ENCODE results near the gene PZP. TPM values are rescaled to one million over a fixed set of nuclear protein-coding genes. Genes with fewer than 3 reads are reported as not detected.

Gene PZP
- total and polyA plus RNA-seq, 2 of the 13 experiments (the other 11 are each of a cell fraction or from before 2014, with no cell fraction given): 0.07 to 0.89 TPM

DNA sequence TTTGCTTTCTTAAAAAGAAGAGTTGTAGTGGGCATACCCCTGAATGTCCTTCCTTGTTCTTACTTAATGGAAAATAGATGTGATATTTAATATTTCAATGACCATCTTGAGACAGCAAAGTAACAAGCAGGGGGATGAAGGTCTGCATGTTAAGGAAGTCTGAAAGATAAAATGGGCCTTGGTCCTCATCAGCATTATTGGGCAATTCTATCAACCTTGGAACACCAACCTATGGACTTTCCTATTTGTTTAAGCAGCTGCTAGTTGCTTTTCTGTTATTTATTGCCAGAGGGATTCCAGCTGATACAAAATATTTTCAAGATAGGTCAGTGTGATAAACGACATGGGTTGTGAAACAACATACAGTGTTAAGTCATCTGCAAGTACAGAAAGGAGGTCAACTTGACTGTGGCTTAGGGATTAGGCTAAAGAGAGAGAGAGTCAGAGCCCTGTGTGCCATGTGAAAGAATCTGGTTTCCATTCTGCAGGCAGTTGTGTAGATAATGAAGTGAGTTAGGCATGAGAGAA lies 76.1 kb downstream of the PZP start (continued):
- peak; percentile 76 for TF ChIP-seq GFI1 (CRISPR knock-in tag; IDR thresholded peaks at IDR 0.05; ENCODE audit: borderline replicate concordance)
- no peak for TF ChIP-seq GTF2F1 (IDR thresholded peaks at IDR 0.05; ENCODE audit: low read length)
- 0 out of 2 replicates have a peak, but pooled peaks have one; percentile 82 for TF ChIP-seq ZNF431 (CRISPR knock-in tag; IDR thresholded peaks at IDR 0.05; ENCODE audit: borderline replicate concordance, low read depth)
- TF ChIP-seq, protein P1, sequence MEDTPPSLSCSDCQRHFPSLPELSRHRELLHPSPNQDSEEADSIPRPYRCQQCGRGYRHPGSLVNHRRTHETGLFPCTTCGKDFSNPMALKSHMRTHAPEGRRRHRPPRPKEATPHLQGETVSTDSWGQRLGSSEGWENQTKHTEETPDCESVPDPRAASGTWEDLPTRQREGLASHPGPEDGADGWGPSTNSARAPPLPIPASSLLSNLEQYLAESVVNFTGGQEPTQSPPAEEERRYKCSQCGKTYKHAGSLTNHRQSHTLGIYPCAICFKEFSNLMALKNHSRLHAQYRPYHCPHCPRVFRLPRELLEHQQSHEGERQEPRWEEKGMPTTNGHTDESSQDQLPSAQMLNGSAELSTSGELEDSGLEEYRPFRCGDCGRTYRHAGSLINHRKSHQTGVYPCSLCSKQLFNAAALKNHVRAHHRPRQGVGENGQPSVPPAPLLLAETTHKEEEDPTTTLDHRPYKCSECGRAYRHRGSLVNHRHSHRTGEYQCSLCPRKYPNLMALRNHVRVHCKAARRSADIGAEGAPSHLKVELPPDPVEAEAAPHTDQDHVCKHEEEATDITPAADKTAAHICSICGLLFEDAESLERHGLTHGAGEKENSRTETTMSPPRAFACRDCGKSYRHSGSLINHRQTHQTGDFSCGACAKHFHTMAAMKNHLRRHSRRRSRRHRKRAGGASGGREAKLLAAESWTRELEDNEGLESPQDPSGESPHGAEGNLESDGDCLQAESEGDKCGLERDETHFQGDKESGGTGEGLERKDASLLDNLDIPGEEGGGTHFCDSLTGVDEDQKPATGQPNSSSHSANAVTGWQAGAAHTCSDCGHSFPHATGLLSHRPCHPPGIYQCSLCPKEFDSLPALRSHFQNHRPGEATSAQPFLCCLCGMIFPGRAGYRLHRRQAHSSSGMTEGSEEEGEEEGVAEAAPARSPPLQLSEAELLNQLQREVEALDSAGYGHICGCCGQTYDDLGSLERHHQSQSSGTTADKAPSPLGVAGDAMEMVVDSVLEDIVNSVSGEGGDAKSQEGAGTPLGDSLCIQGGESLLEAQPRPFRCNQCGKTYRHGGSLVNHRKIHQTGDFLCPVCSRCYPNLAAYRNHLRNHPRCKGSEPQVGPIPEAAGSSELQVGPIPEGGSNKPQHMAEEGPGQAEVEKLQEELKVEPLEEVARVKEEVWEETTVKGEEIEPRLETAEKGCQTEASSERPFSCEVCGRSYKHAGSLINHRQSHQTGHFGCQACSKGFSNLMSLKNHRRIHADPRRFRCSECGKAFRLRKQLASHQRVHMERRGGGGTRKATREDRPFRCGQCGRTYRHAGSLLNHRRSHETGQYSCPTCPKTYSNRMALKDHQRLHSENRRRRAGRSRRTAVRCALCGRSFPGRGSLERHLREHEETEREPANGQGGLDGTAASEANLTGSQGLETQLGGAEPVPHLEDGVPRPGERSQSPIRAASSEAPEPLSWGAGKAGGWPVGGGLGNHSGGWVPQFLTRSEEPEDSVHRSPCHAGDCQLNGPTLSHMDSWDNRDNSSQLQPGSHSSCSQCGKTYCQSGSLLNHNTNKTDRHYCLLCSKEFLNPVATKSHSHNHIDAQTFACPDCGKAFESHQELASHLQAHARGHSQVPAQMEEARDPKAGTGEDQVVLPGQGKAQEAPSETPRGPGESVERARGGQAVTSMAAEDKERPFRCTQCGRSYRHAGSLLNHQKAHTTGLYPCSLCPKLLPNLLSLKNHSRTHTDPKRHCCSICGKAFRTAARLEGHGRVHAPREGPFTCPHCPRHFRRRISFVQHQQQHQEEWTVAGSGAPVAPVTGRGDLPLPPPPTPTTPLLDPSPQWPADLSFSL (CRISPR knock-in tag; IDR thresholded peaks at IDR 0.05): peak; percentile 81; the same call in 1 of the 2 replicates
- TF ChIP-seq, protein P2, sequence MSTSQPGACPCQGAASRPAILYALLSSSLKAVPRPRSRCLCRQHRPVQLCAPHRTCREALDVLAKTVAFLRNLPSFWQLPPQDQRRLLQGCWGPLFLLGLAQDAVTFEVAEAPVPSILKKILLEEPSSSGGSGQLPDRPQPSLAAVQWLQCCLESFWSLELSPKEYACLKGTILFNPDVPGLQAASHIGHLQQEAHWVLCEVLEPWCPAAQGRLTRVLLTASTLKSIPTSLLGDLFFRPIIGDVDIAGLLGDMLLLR (CRISPR knock-in tag; IDR thresholded peaks at IDR 0.05): no peak
- TF ChIP-seq, protein P3, sequence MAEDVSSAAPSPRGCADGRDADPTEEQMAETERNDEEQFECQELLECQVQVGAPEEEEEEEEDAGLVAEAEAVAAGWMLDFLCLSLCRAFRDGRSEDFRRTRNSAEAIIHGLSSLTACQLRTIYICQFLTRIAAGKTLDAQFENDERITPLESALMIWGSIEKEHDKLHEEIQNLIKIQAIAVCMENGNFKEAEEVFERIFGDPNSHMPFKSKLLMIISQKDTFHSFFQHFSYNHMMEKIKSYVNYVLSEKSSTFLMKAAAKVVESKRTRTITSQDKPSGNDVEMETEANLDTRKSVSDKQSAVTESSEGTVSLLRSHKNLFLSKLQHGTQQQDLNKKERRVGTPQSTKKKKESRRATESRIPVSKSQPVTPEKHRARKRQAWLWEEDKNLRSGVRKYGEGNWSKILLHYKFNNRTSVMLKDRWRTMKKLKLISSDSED (CRISPR knock-in tag; IDR thresholded peaks at IDR 0.05): no peak
- TF ChIP-seq SALL1 (CRISPR knock-in tag; IDR thresholded peaks at IDR 0.05): peak; percentile 95
- TF ChIP-seq ZNF883 (CRISPR knock-in tag; IDR thresholded peaks at IDR 0.05; ENCODE audit: not compliant biosample characterization): no peak
- peak; percentile 78; the same call in 1 of the 2 replicates for TF ChIP-seq RFXANK (CRISPR knock-in tag; IDR thresholded peaks at IDR 0.05)
- TF ChIP-seq, protein P4, sequence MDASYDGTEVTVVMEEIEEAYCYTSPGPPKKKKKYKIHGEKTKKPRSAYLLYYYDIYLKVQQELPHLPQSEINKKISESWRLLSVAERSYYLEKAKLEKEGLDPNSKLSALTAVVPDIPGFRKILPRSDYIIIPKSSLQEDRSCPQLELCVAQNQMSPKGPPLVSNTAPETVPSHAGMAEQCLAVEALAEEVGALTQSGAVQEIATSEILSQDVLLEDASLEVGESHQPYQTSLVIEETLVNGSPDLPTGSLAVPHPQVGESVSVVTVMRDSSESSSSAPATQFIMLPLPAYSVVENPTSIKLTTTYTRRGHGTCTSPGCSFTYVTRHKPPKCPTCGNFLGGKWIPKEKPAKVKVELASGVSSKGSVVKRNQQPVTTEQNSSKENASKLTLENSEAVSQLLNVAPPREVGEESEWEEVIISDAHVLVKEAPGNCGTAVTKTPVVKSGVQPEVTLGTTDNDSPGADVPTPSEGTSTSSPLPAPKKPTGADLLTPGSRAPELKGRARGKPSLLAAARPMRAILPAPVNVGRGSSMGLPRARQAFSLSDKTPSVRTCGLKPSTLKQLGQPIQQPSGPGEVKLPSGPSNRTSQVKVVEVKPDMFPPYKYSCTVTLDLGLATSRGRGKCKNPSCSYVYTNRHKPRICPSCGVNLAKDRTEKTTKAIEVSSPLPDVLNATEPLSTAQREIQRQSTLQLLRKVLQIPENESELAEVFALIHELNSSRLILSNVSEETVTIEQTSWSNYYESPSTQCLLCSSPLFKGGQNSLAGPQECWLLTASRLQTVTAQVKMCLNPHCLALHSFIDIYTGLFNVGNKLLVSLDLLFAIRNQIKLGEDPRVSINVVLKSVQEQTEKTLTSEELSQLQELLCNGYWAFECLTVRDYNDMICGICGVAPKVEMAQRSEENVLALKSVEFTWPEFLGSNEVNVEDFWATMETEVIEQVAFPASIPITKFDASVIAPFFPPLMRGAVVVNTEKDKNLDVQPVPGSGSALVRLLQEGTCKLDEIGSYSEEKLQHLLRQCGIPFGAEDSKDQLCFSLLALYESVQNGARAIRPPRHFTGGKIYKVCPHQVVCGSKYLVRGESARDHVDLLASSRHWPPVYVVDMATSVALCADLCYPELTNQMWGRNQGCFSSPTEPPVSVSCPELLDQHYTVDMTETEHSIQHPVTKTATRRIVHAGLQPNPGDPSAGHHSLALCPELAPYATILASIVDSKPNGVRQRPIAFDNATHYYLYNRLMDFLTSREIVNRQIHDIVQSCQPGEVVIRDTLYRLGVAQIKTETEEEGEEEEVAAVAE (CRISPR knock-in tag; IDR thresholded peaks at IDR 0.05; ENCODE audit: borderline replicate concordance): peak; percentile 82; the same call in 1 of the 2 replicates
- TF ChIP-seq PHF8 (CRISPR knock-in tag; IDR thresholded peaks at IDR 0.05): no peak
- TF ChIP-seq CENPX (CRISPR knock-in tag; IDR thresholded peaks at IDR 0.05): no peak
- TF ChIP-seq ZNF790 (CRISPR knock-in tag; IDR thresholded peaks at IDR 0.05; ENCODE audit: borderline replicate concordance): no peak
- TF ChIP-seq KAT7 (CRISPR knock-in tag; IDR thresholded peaks at IDR 0.05; ENCODE audit: borderline replicate concordance): peak; percentile 85; the same call in 1 of the 2 replicates
- peak; percentile 86 for TF ChIP-seq FOXP1 (IDR thresholded peaks at IDR 0.05)
- TF ChIP-seq FOXP1 (CRISPR knock-in tag; IDR thresholded peaks at IDR 0.05): peak; percentile 99
- no peak for TF ChIP-seq WIZ (CRISPR knock-in tag; IDR thresholded peaks at IDR 0.05)
- TF ChIP-seq ATM (IDR thresholded peaks at IDR 0.05; ENCODE audit: borderline replicate concordance): no peak
- TF ChIP-seq MBNL3 (CRISPR knock-in tag; conservative IDR thresholded peaks at IDR 0.05): no peak
